Measurements from ENCODE around the gene TNFRSF4.

TNFRSF4 gene

GRCh38 chr1:1163538-1164070 lies 50.3 kb downstream of the TNFRSF4 start:
- Histone ChIP-seq H3K4me1 (ENCODE audit: insufficient read depth, low read length, poor library complexity, severe bottlenecking) (peaks cover 8% of the 10 kb centered on the region), H3K36me3 (ENCODE audit: insufficient read depth, low read length) (no peaks in the 10 kb centered on the region), H2AFZ (ENCODE audit: low read length) (no peak overlapping the region), H3K4me3 (ENCODE audit: low read length, poor library complexity, severe bottlenecking) (no peak overlapping the region), H3K79me2 (ENCODE audit: insufficient read depth, low read length) (no peaks in the 10 kb centered on the region), H3K9me2 (replicated peaks; ENCODE audit: low read depth, low read length) (no peaks in the 10 kb centered on the region), H3K27me3 (ENCODE audit: insufficient read depth, low read length, poor library complexity, severe bottlenecking) (no peaks in the 10 kb centered on the region), H4K20me1 (ENCODE audit: insufficient read depth, low read length, poor library complexity, severe bottlenecking) (no peaks in the 10 kb centered on the region), H3K4me2 (ENCODE audit: low read depth, low read length, poor library complexity, severe bottlenecking) (no peak overlapping the region), H3F3A (ENCODE audit: low read depth) (no peaks in the 10 kb centered on the region), H3K9me3 (ENCODE audit: insufficient read depth, low read depth, low read length) (no peaks in the 10 kb centered on the region), H3K9ac (ENCODE audit: low read depth, low read length, poor library complexity, severe bottlenecking) (no peak overlapping the region)
- TF ChIP-seq EZH2phosphoT487 (IDR thresholded peaks at IDR 0.05; ENCODE audit: borderline replicate concordance) (no peak), CTCF (conservative IDR thresholded peaks at IDR 0.05; ENCODE audit: low read length) (no peak)

DNA sequence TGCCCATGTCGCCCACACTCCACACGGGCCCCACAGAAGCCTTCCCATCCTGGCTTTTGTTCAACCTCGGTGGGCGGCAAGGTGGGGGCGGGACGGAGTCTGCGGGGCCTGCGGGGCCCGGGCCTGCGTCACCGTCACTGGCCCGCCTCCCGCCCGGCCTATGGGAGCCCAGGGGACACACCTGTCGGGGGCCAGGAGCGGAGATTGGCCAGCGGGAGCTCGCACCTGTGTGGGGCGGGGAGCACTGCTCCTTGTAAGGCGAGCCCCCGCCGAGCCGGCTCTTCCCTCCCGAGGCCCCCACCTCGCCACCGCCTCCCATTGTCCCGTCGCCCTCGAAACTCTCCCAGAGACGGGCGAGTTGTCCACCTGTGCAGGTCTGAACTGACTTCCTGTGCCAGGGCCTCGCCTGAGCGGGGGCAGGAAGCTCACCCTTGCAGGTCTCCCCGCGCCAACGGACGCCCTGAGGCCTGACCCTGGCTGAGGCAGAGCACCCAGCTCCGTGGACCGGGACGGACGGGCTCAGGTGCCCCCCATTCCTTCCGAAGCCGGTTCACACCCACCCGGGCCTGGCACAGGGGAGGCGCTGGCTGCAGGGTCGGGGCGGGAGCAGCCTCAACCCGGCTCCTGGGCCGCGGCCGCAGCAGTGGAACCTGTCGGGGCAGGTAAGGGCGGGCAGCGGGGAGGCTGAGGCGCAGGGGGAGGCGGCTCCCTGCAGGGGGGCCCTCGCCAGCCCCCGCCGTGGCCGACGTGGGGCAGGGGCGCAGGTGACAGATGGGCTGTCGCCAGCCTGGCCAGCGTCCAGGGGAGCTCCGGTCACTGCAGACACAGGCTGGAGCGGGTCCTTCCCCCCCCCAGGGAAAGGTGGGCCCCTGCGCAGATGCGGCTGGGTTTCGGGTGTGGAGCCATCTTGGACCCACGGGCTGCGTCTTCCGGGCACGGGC lies 51.1 kb downstream of the TNFRSF4 start:
- H3F3A ChIP-seq (ENCODE audit: low read depth): no peaks in the 10 kb centered on the region
- H3K4me3 ChIP-seq (ENCODE audit: low read length, poor library complexity, severe bottlenecking): no peak overlapping the region
- TF ChIP-seq EZH2phosphoT487 (IDR thresholded peaks at IDR 0.05; ENCODE audit: borderline replicate concordance): no peak
- no peak for TF ChIP-seq CTCF (conservative IDR thresholded peaks at IDR 0.05; ENCODE audit: low read length)
- no peaks in the 10 kb centered on the region for H3K27me3 ChIP-seq (ENCODE audit: insufficient read depth, low read length, poor library complexity, severe bottlenecking)
- no peak overlapping the region for H3K9ac ChIP-seq (ENCODE audit: low read depth, low read length, poor library complexity, severe bottlenecking)
- no peaks in the 10 kb centered on the region for H3K9me2 ChIP-seq (replicated peaks; ENCODE audit: low read depth, low read length)
- H3K36me3 ChIP-seq (ENCODE audit: insufficient read depth, low read length): no peaks in the 10 kb centered on the region
- H2AFZ ChIP-seq (ENCODE audit: low read length): no peak overlapping the region
- H3K9me3 ChIP-seq (ENCODE audit: insufficient read depth, low read depth, low read length): no peaks in the 10 kb centered on the region
- peaks cover 14% of the 10 kb centered on the region for H3K4me1 ChIP-seq (ENCODE audit: insufficient read depth, low read length, poor library complexity, severe bottlenecking)
- H3K4me2 ChIP-seq (ENCODE audit: low read depth, low read length, poor library complexity, severe bottlenecking): no peak overlapping the region
- H3K79me2 ChIP-seq (ENCODE audit: insufficient read depth, low read length): no peaks in the 10 kb centered on the region
- H4K20me1 ChIP-seq (ENCODE audit: insufficient read depth, low read length, poor library complexity, severe bottlenecking): no peaks in the 10 kb centered on the region

DNA sequence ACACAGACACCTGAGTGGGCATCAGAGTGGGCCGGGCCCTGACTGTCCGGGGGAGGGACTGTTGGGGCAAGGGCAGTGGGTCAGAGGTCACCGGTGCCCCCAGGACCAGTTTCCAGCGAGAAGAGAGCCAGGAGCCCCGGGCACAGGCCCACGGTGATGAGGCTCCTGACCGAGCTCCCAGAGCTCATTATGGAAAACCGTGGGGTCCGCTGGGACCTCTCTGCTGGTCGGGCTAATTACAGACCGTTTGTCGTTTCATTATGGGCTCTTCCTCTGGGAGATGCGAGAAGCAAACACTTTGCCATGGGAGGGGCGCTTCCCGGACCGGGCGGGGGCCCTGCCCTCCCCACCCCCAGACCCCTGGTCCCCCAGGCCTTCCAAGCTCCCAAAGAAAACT lies 52.3 kb downstream of the TNFRSF4 start:
- Histone ChIP-seq H3K4me2 (ENCODE audit: low read depth, low read length, poor library complexity, severe bottlenecking) (no peak overlapping the region), H4K20me1 (ENCODE audit: insufficient read depth, low read length, poor library complexity, severe bottlenecking) (no peaks in the 10 kb centered on the region), H3K4me3 (ENCODE audit: low read length, poor library complexity, severe bottlenecking) (no peak overlapping the region), H3K9me2 (replicated peaks; ENCODE audit: low read depth, low read length) (no peaks in the 10 kb centered on the region), H3F3A (ENCODE audit: low read depth) (no peaks in the 10 kb centered on the region), H3K9ac (ENCODE audit: low read depth, low read length, poor library complexity, severe bottlenecking) (no peak overlapping the region), H3K9me3 (ENCODE audit: insufficient read depth, low read depth, low read length) (no peaks in the 10 kb centered on the region), H3K4me1 (ENCODE audit: insufficient read depth, low read length, poor library complexity, severe bottlenecking) (peaks cover 20% of the 10 kb centered on the region), H3K79me2 (ENCODE audit: insufficient read depth, low read length) (no peaks in the 10 kb centered on the region), H2AFZ (ENCODE audit: low read length) (no peak overlapping the region), H3K27me3 (ENCODE audit: insufficient read depth, low read length, poor library complexity, severe bottlenecking) (no peaks in the 10 kb centered on the region), H3K36me3 (ENCODE audit: insufficient read depth, low read length) (no peaks in the 10 kb centered on the region)
- no peak for TF ChIP-seq CTCF (conservative IDR thresholded peaks at IDR 0.05; ENCODE audit: low read length)

All from Loucy (cell line).